LNCAP (cell line): ENCODE measurements around the gene RAMP1.

Source experiments
- CTCF ChIP-seq: fragments of 450-650 bp; IDR thresholded peaks from 2 replicates; pipeline ENCODE4 v1.5.1; 2017; ENCODE audit warnings: mild to moderate bottlenecking

RAMP1 gene

GRCh38 chr2:237921967-237922492 lies 62.6 kb downstream of the RAMP1 start:
- no peak for TF ChIP-seq CTCF

GRCh38 chr2:237922641-237923361 lies 63.4 kb downstream of the RAMP1 start:
- TF ChIP-seq CTCF, result no peak

GRCh38 chr2:237923481-237924163 lies 64.2 kb downstream of the RAMP1 start:
- TF ChIP-seq CTCF, result peak; percentile 65

- no peak for TF ChIP-seq CTCF
Measured at GRCh38 chr2:237924164-237924534, 64.7 kb downstream of the RAMP1 start.

- no peak for TF ChIP-seq CTCF
Measured at GRCh38 chr2:237927135-237927534, 67.7 kb downstream of the RAMP1 start.

- TF ChIP-seq CTCF, result no peak
Measured at GRCh38 chr2:237927986-237928385, 68.6 kb downstream of the RAMP1 start.

- TF ChIP-seq CTCF, result no peak
Measured at GRCh38 chr2:237929979-237930378, 70.6 kb downstream of the RAMP1 start.
